Measurements from ENCODE around the gene KAZN. TPM values are rescaled to one million over a fixed set of nuclear protein-coding genes. Genes with fewer than 3 reads are reported as not detected.
A peak's percentile ranks its signal among the peaks of the same experiment; 100 is the strongest.

KAZN gene
- polyA plus RNA-seq, 1 donor from 2014 or later, result 20.6 TPM

DNA sequence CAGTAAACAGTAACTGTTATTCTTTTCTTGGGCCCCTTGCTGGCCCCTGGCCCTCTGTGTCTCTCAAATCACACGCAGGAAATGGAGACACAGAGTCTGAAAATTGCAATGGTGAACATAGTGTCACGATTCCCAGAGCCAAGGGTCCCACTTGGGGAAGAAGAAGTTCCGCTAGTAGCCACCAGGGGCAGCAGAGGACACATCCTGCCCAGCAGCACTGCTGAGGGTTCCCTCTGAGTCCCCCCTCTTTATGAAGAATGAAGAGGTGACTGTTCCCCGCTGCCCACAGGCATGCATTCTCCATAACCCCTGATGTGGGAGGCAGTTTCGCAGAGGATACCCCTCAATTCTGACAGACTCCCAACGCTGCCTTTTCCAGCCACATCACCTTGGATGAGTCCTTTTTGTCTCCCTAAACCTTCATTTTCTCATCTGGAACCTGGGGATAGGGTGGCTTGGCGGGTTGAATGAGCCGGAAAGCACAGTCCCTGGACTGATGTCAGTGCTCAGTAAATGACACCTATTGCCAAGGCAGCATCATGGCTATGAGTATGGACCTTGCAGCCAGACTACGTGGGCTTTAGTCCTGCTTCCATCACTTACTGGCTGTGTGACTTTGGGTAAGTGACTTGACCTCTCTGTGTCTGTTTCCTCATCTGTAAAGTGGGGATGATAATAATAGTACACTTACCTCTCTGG lies 317.0 kb downstream of the KAZN start:
- no peaks in the 10 kb centered on the region for H3K9me3 ChIP-seq (ENCODE audit: low read length)
- no peak overlapping the region for H3K4me3 ChIP-seq (ENCODE audit: low read length)
- H3K27ac ChIP-seq (ENCODE audit: low read length), result no peak overlapping the region
- no peaks in the 10 kb centered on the region for H4K20me1 ChIP-seq (ENCODE audit: insufficient read depth)
- no peak overlapping the region for H3K9ac ChIP-seq (ENCODE audit: low read length)
- no peaks in the 10 kb centered on the region for H3K9me2 ChIP-seq (ENCODE audit: insufficient read depth, low read length)
- H3K4me2 ChIP-seq (ENCODE audit: low read length), result no peak overlapping the region
- no peak overlapping the region for H2AFZ ChIP-seq (ENCODE audit: low read depth, low read length)
- no peaks in the 10 kb centered on the region for H3K79me2 ChIP-seq (replicated peaks; ENCODE audit: insufficient read depth, low read length)
- H3K36me3 ChIP-seq (ENCODE audit: insufficient read depth, low read length), result no peaks in the 10 kb centered on the region
- TF ChIP-seq MXI1 (conservative IDR thresholded peaks at IDR 0.05; ENCODE audit: poor library complexity, severe bottlenecking), result no peak
- no peak for TF ChIP-seq TAF1 (IDR thresholded peaks at IDR 0.05; ENCODE audit: low read depth)
- TF ChIP-seq RAD21 (conservative IDR thresholded peaks at IDR 0.05), result peak; percentile 56
- TF ChIP-seq SMC3 (conservative IDR thresholded peaks at IDR 0.05; ENCODE audit: poor library complexity), result peak; percentile 44
- TF ChIP-seq EP300 (conservative IDR thresholded peaks at IDR 0.05; ENCODE audit: poor library complexity, severe bottlenecking), result no peak
- TF ChIP-seq, protein P1, sequence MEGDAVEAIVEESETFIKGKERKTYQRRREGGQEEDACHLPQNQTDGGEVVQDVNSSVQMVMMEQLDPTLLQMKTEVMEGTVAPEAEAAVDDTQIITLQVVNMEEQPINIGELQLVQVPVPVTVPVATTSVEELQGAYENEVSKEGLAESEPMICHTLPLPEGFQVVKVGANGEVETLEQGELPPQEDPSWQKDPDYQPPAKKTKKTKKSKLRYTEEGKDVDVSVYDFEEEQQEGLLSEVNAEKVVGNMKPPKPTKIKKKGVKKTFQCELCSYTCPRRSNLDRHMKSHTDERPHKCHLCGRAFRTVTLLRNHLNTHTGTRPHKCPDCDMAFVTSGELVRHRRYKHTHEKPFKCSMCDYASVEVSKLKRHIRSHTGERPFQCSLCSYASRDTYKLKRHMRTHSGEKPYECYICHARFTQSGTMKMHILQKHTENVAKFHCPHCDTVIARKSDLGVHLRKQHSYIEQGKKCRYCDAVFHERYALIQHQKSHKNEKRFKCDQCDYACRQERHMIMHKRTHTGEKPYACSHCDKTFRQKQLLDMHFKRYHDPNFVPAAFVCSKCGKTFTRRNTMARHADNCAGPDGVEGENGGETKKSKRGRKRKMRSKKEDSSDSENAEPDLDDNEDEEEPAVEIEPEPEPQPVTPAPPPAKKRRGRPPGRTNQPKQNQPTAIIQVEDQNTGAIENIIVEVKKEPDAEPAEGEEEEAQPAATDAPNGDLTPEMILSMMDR (IDR thresholded peaks at IDR 0.05; ENCODE audit: poor library complexity, severe bottlenecking), result peak; percentile 71
- TF ChIP-seq, protein P2, sequence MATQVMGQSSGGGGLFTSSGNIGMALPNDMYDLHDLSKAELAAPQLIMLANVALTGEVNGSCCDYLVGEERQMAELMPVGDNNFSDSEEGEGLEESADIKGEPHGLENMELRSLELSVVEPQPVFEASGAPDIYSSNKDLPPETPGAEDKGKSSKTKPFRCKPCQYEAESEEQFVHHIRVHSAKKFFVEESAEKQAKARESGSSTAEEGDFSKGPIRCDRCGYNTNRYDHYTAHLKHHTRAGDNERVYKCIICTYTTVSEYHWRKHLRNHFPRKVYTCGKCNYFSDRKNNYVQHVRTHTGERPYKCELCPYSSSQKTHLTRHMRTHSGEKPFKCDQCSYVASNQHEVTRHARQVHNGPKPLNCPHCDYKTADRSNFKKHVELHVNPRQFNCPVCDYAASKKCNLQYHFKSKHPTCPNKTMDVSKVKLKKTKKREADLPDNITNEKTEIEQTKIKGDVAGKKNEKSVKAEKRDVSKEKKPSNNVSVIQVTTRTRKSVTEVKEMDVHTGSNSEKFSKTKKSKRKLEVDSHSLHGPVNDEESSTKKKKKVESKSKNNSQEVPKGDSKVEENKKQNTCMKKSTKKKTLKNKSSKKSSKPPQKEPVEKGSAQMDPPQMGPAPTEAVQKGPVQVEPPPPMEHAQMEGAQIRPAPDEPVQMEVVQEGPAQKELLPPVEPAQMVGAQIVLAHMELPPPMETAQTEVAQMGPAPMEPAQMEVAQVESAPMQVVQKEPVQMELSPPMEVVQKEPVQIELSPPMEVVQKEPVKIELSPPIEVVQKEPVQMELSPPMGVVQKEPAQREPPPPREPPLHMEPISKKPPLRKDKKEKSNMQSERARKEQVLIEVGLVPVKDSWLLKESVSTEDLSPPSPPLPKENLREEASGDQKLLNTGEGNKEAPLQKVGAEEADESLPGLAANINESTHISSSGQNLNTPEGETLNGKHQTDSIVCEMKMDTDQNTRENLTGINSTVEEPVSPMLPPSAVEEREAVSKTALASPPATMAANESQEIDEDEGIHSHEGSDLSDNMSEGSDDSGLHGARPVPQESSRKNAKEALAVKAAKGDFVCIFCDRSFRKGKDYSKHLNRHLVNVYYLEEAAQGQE (IDR thresholded peaks at IDR 0.05; ENCODE audit: borderline replicate concordance), result no peak
- no peak for TF ChIP-seq EZH2 (IDR thresholded peaks at IDR 0.05; ENCODE audit: borderline replicate concordance, insufficient read depth, low read length, poor library complexity, severe bottlenecking)
- no peak for TF ChIP-seq POLR2AphosphoS5 (IDR thresholded peaks at IDR 0.05)
- H3K27me3 ChIP-seq (ENCODE audit: insufficient read depth, low read depth, low read length), result no peaks in the 10 kb centered on the region
- H3F3A ChIP-seq (ENCODE audit: insufficient read depth, low read length, poor library complexity, severe bottlenecking), result no peaks in the 10 kb centered on the region

DNA sequence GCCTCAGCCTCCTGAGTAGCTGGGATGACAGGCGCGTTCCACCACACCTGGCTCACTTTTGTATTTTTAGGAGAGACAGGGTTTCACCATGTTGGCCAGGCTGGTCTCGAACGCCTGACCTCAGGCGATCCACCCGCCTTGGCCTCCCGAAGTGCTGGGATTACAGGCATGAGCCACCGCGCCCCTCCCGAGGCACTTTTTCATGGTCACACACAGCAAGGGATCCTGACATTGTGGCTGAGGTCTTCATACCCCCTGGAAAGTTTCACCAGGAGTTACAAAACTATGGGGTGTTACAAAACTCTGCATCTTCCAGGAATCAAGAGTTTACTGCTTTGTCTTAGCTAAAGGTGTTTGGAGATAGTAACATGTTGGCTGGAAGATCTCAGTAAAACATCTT lies 320.8 kb downstream of the KAZN start:
- no peaks in the 10 kb centered on the region for H3F3A ChIP-seq (ENCODE audit: insufficient read depth, low read length, poor library complexity, severe bottlenecking)
- no peaks in the 10 kb centered on the region for H3K9me3 ChIP-seq (ENCODE audit: low read length)
- no peak overlapping the region for H3K4me3 ChIP-seq (ENCODE audit: low read length)
- no peaks in the 10 kb centered on the region for H3K27me3 ChIP-seq (ENCODE audit: insufficient read depth, low read depth, low read length)
- no peaks in the 10 kb centered on the region for H3K79me2 ChIP-seq (replicated peaks; ENCODE audit: insufficient read depth, low read length)
- H4K20me1 ChIP-seq (ENCODE audit: insufficient read depth), result no peaks in the 10 kb centered on the region
- no peaks in the 10 kb centered on the region for H3K36me3 ChIP-seq (ENCODE audit: insufficient read depth, low read length)
- no peak for TF ChIP-seq TAF1 (IDR thresholded peaks at IDR 0.05; ENCODE audit: low read depth)
- no peak for TF ChIP-seq MXI1 (conservative IDR thresholded peaks at IDR 0.05; ENCODE audit: poor library complexity, severe bottlenecking)
- TF ChIP-seq SMC3 (conservative IDR thresholded peaks at IDR 0.05; ENCODE audit: poor library complexity), result no peak
- TF ChIP-seq POLR2AphosphoS5 (IDR thresholded peaks at IDR 0.05), result no peak
- TF ChIP-seq, protein P1 (IDR thresholded peaks at IDR 0.05; ENCODE audit: poor library complexity, severe bottlenecking), result no peak
- TF ChIP-seq EZH2 (IDR thresholded peaks at IDR 0.05; ENCODE audit: borderline replicate concordance, insufficient read depth, low read length, poor library complexity, severe bottlenecking), result no peak
- TF ChIP-seq EP300 (conservative IDR thresholded peaks at IDR 0.05; ENCODE audit: poor library complexity, severe bottlenecking), result no peak
- TF ChIP-seq RAD21 (conservative IDR thresholded peaks at IDR 0.05), result no peak
- TF ChIP-seq, protein P2 (IDR thresholded peaks at IDR 0.05; ENCODE audit: borderline replicate concordance), result no peak
- H3K27ac ChIP-seq (ENCODE audit: low read length), result no peak overlapping the region
- H2AFZ ChIP-seq (ENCODE audit: low read depth, low read length), result no peak overlapping the region
- H3K9ac ChIP-seq (ENCODE audit: low read length), result no peak overlapping the region
- no peaks in the 10 kb centered on the region for H3K9me2 ChIP-seq (ENCODE audit: insufficient read depth, low read length)
- H3K4me2 ChIP-seq (ENCODE audit: low read length), result no peak overlapping the region
